LNCaP clone FGC (cell line): ENCODE data around the gene PCDH1.

Experiments used
- DNase-seq: peaks from one replicate; pipeline ENCODE4 v3.0.0-alpha.2; 2011; ENCODE audit warnings: low read depth
- H3K4me3 ChIP-seq: 2 replicates; pipeline ENCODE4 v1.5.1; 2011; ENCODE audit warnings: mild to moderate bottlenecking, low read depth, low read length, control low read depth
- CTCF ChIP-seq: IDR thresholded peaks from 2 replicates; pipeline ENCODE4 v1.5.1; 2012; ENCODE audit warnings: mild to moderate bottlenecking; ENCODE audit not compliant: control insufficient read depth, insufficient read depth; ENCODE audit errors: extremely low read depth

Gene PCDH1

GRCh38 chr5:141807732-141808131, 70.5 kb downstream of the PCDH1 start:
- H3K4me3 ChIP-seq: no peak overlapping the region
- TF ChIP-seq CTCF: no peak
- DNase-seq: no peak

GRCh38 chr5:141807329-141807728, 70.9 kb downstream of the PCDH1 start:
- no peak for DNase-seq
- no peak for TF ChIP-seq CTCF
- H3K4me3 ChIP-seq: no peak overlapping the region

- DNase-seq: no peak
- no peak for TF ChIP-seq CTCF
- H3K4me3 ChIP-seq: no peak overlapping the region
These were observed 71.6 kb downstream of the PCDH1 start for GRCh38 chr5:141806626-141807025.

GRCh38 chr5:141805874-141806595, 72.2 kb downstream of the PCDH1 start:
- DNase-seq: no peak
- H3K4me3 ChIP-seq: no peak overlapping the region
- TF ChIP-seq CTCF: no peak

- no peak for DNase-seq
- TF ChIP-seq CTCF: no peak
- H3K4me3 ChIP-seq: no peak overlapping the region
These were observed 73.7 kb downstream of the PCDH1 start for GRCh38 chr5:141804475-141804874.
